WTC11 (cell line): ENCODE results near the gene MRAS. TPM values are rescaled to one million over a fixed set of nuclear protein-coding genes. Genes with fewer than 3 reads are reported as not detected.

Experiments
- ATAC-seq: fragments of 200-7000 bp; cut with Tn5 transposase; 2 replicates; pipeline ENCODE4 v1.10.0; 2021; ENCODE audit warnings: mild to moderate bottlenecking, moderate library complexity
- CTCF ChIA-PET: fragments of 300-600 bp; sonication (Branson Sonifier 250); formaldehyde crosslinking; loops from one replicate; lab custom pipeline; 2021; ENCODE audit warnings: antibody characterized with exemption; lab: Charles Lee
- POLR2A ChIA-PET: fragments of 350-600 bp; sonication (Branson Sonifier 250); formaldehyde crosslinking; loops from one replicate; lab custom pipeline; 2021; ENCODE audit warnings: antibody characterized with exemption; lab: Charles Lee
- DNase-seq: peaks from one replicate; pipeline ENCODE4 v3.0.0; 2021; ENCODE audit warnings: low spot score
- H3K27ac Mint-ChIP-seq: 2 replicates; pipeline ENCODE4 v1.8.0; 2021; ENCODE audit warnings: mixed read lengths
- H3K27me3 Mint-ChIP-seq: 2 replicates; pipeline ENCODE4 v1.8.0; 2021; ENCODE audit warnings: low read depth, mild to moderate bottlenecking, moderate library complexity, mixed read lengths
- H3K36me3 Mint-ChIP-seq: 2 replicates; pipeline ENCODE4 v1.8.0; 2021; ENCODE audit warnings: mixed read lengths
- H3K4me1 Mint-ChIP-seq: 2 replicates; pipeline ENCODE4 v1.8.0; 2022; ENCODE audit warnings: mixed read lengths
- H3K4me3 Mint-ChIP-seq: 2 replicates; pipeline ENCODE4 v1.8.0; 2021; ENCODE audit warnings: mild to moderate bottlenecking, moderate library complexity, mixed read lengths
- H3K9me3 Mint-ChIP-seq: 2 replicates; pipeline ENCODE4 v1.8.0; 2021; ENCODE audit warnings: mixed read lengths
- CDX4 ChIP-seq: fragments of 250-450 bp; sonication (Bioruptor Pico); IDR thresholded peaks from 2 replicates; pipeline ENCODE4 v1.9.0; 2021; ENCODE audit warnings: moderate library complexity, mild to moderate bottlenecking, inconsistent platforms, borderline replicate concordance
- CREB1 ChIP-seq: sonication (generic); formaldehyde crosslinking; IDR thresholded peaks from 2 replicates; pipeline ENCODE4 v1.8.0; 2023; ENCODE audit warnings: mild to moderate bottlenecking, missing genetic modification reagents
- EMX1 ChIP-seq: fragments of 250-450 bp; sonication (Bioruptor Pico); IDR thresholded peaks from 2 replicates; pipeline ENCODE4 v1.8.0; 2021; ENCODE audit warnings: mild to moderate bottlenecking
- FOXJ3 ChIP-seq: sonication (generic); formaldehyde crosslinking; IDR thresholded peaks from 2 replicates; pipeline ENCODE4 v1.9.0; 2021; ENCODE audit warnings: missing genetic modification reagents, mild to moderate bottlenecking, borderline replicate concordance
- FOXP1 ChIP-seq: sonication (generic); formaldehyde crosslinking; IDR thresholded peaks from 2 replicates; pipeline ENCODE4 v1.8.0; 2022; ENCODE audit warnings: missing genetic modification reagents, mild to moderate bottlenecking, moderate library complexity, borderline replicate concordance
- GRHL2 ChIP-seq: fragments of 250-450 bp; sonication (Bioruptor Pico); IDR thresholded peaks from 2 replicates; pipeline ENCODE4 v1.8.0; 2022; ENCODE audit warnings: mild to moderate bottlenecking, moderate library complexity; ENCODE audit not compliant: insufficient replicate concordance, severe bottlenecking
- IRF2 ChIP-seq: sonication (generic); formaldehyde crosslinking; IDR thresholded peaks from 2 replicates; pipeline ENCODE4 v1.8.0; 2022; ENCODE audit warnings: low read depth, missing genetic modification reagents, borderline replicate concordance
- KAT7 ChIP-seq: sonication (generic); formaldehyde crosslinking; IDR thresholded peaks from 2 replicates; pipeline ENCODE4 v1.8.1; 2023; ENCODE audit warnings: missing genetic modification reagents, mild to moderate bottlenecking, borderline replicate concordance
- MYBL2 ChIP-seq: sonication (generic); formaldehyde crosslinking; IDR thresholded peaks from 2 replicates; pipeline ENCODE4 v1.8.1; 2023; ENCODE audit warnings: mild to moderate bottlenecking, moderate library complexity, missing genetic modification reagents
- NR1H2 ChIP-seq: sonication (generic); formaldehyde crosslinking; IDR thresholded peaks from 2 replicates; pipeline ENCODE4 v1.9.0; 2021; ENCODE audit warnings: mild to moderate bottlenecking, moderate library complexity, missing genetic modification reagents
- RORB ChIP-seq: fragments of 250-450 bp; sonication (Bioruptor Pico); IDR thresholded peaks from 2 replicates; pipeline ENCODE4 v1.9.0; 2021; ENCODE audit warnings: mild to moderate bottlenecking
- SMAD3 ChIP-seq: sonication (generic); formaldehyde crosslinking; IDR thresholded peaks from 2 replicates; pipeline ENCODE4 v1.8.0; 2022; ENCODE audit warnings: missing genetic modification reagents, mild to moderate bottlenecking, borderline replicate concordance
- SMAD4 ChIP-seq: sonication (generic); formaldehyde crosslinking; IDR thresholded peaks from 2 replicates; pipeline ENCODE4 v1.8.0; 2022; ENCODE audit warnings: mild to moderate bottlenecking, missing genetic modification reagents
- SOX15 ChIP-seq: fragments of 250-450 bp; sonication (Bioruptor Pico); IDR thresholded peaks from 2 replicates; pipeline ENCODE4 v1.9.0; 2021; ENCODE audit warnings: mild to moderate bottlenecking
- SP1 ChIP-seq: sonication (generic); formaldehyde crosslinking; conservative IDR thresholded peaks from 2 replicates; pipeline ENCODE4 v1.8.1; 2022; ENCODE audit warnings: missing genetic modification reagents
- TP53 ChIP-seq: sonication (generic); formaldehyde crosslinking; IDR thresholded peaks from 2 replicates; pipeline ENCODE4 v1.8.1; 2023; ENCODE audit warnings: mild to moderate bottlenecking, missing genetic modification reagents
- ZNF121 ChIP-seq: sonication (generic); formaldehyde crosslinking; IDR thresholded peaks from 2 replicates; pipeline ENCODE4 v1.8.0; 2023; ENCODE audit warnings: missing genetic modification reagents
- ZNF138 ChIP-seq: sonication (generic); formaldehyde crosslinking; conservative IDR thresholded peaks from 2 replicates; pipeline ENCODE4 v1.8.1; 2022; ENCODE audit warnings: mild to moderate bottlenecking, moderate library complexity, missing genetic modification reagents
- ZNF317 ChIP-seq: sonication (generic); formaldehyde crosslinking; IDR thresholded peaks from 2 replicates; pipeline ENCODE4 v1.8.1; 2023; ENCODE audit warnings: low read depth, mild to moderate bottlenecking, moderate library complexity, missing genetic modification reagents, borderline replicate concordance
- total RNA-seq: library from RNA; stranded (reverse); gene quantifications from 3 replicates; pipeline ENCODE4 v1.2.3, GENCODE V29; 2021
- TF ChIP-seq, protein P1 (sequence below): sonication (generic); formaldehyde crosslinking; IDR thresholded peaks from 2 replicates; pipeline ENCODE4 v1.8.1; 2023; ENCODE audit warnings: mild to moderate bottlenecking, missing genetic modification reagents
- TF ChIP-seq, protein P2 (sequence below): sonication (generic); formaldehyde crosslinking; IDR thresholded peaks from 2 replicates; pipeline ENCODE4 v1.8.0; 2022; ENCODE audit warnings: mild to moderate bottlenecking, missing genetic modification reagents

Gene MRAS
- total RNA-seq, 1 experiment from 2014 or later = 14.8 TPM

GRCh38 chr3:138435840-138436239 lies 87.5 kb downstream of the MRAS start:
- peaks cover 9% of the 10 kb centered on the region for H3K4me1 Mint-ChIP-seq
- DNase-seq (no peak), ATAC-seq (no peak)
- TF ChIP-seq TP53 (CRISPR knock-in tag) = no peak
- TF ChIP-seq, protein P1, sequence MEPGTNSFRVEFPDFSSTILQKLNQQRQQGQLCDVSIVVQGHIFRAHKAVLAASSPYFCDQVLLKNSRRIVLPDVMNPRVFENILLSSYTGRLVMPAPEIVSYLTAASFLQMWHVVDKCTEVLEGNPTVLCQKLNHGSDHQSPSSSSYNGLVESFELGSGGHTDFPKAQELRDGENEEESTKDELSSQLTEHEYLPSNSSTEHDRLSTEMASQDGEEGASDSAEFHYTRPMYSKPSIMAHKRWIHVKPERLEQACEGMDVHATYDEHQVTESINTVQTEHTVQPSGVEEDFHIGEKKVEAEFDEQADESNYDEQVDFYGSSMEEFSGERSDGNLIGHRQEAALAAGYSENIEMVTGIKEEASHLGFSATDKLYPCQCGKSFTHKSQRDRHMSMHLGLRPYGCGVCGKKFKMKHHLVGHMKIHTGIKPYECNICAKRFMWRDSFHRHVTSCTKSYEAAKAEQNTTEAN (CRISPR knock-in tag) = no peak
- TF ChIP-seq ZNF138 (CRISPR knock-in tag) = no peak
- TF ChIP-seq IRF2 (CRISPR knock-in tag) = no peak
- TF ChIP-seq SMAD4 (CRISPR knock-in tag) = no peak
- TF ChIP-seq ZNF121 (CRISPR knock-in tag) = no peak
- no peak for TF ChIP-seq SOX15 (CRISPR knock-in tag)
- no peak for TF ChIP-seq KAT7 (CRISPR knock-in tag)
- no peak for TF ChIP-seq SMAD3 (CRISPR knock-in tag)
- TF ChIP-seq CDX4 = no peak
- no peak for TF ChIP-seq EMX1
- TF ChIP-seq ZNF317 (CRISPR knock-in tag) = no peak
- ChIA-PET POLR2A (no interaction called here), CTCF (interaction anchor here (1.5 to 2.6 kb wide), 3 partner anchors 18 to 88 kb away, joined by 5 to 37 read pairs (median 9); no protein-coding TSS in a partner anchor)
- H3K27me3 Mint-ChIP-seq = peaks cover 66% of the 10 kb centered on the region
- H3K36me3 Mint-ChIP-seq = peaks cover 2% of the 10 kb centered on the region; the same call in 1 of the 2 replicates
- H3K4me3 Mint-ChIP-seq = peak overlapping the region; percentile 71
- no peaks in the 10 kb centered on the region; the same call in 1 of the 2 replicates for H3K9me3 Mint-ChIP-seq
- H3K27ac Mint-ChIP-seq = no peak overlapping the region

DNA sequence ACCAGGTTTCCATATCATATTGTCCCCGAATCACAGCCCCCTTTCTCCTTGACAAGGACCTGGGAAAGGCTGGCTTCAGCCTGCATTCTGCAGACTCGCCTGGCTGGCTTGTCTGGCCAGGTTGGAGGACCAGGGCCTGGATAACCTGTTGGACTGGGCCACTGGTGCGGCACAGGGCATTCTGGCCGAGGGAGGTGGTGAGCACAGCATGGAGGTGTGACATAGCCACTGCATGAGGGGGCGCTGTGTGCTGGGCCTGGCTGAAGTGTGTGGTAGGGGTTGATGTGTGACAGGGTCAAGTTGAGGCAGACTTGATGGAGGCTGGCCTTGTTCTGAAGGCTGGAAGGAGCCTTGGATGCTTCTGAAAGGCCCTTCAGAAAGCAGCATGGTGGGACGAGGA lies 88.9 kb downstream of the MRAS start:
- ATAC-seq (no peak), DNase-seq (no peak)
- H3K27ac Mint-ChIP-seq = no peak overlapping the region
- peaks cover 55% of the 10 kb centered on the region for H3K27me3 Mint-ChIP-seq
- CTCF ChIA-PET = no interaction called here
- H3K4me3 Mint-ChIP-seq = no peak overlapping the region
- POLR2A ChIA-PET = no interaction called here
- no peak for TF ChIP-seq CREB1 (CRISPR knock-in tag)
- TF ChIP-seq RORB (CRISPR knock-in tag) = no peak
- TF ChIP-seq SP1 = no peak
- no peak for TF ChIP-seq NR1H2 (CRISPR knock-in tag)
- peaks cover 2% of the 10 kb centered on the region; the same call in 1 of the 2 replicates for H3K36me3 Mint-ChIP-seq
- H3K9me3 Mint-ChIP-seq = no peaks in the 10 kb centered on the region; the same call in 1 of the 2 replicates
- peaks cover 13% of the 10 kb centered on the region for H3K4me1 Mint-ChIP-seq

DNA sequence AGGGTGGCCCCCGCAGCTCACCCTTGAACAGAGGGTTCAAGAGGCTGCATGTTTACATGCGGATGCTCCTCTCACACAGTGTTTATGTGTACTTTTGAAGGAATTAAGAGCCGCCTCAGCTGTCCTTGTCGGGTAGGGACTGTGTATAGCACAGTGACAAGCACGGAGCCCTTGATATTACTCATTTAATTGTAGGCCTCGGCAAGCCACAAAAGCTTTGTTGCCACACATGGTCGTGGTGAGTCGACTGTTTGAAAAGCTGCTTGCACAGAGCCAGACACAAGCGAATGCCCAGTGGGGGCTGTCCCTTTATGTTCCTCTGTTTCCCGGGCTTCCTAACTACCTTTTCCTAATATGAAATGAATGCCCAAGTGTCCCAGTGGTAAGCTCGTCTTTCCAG lies 90.5 kb downstream of the MRAS start:
- DNase-seq = no peak
- no peak for ATAC-seq
- no peaks in the 10 kb centered on the region for H3K36me3 Mint-ChIP-seq
- H3K4me1 Mint-ChIP-seq = peaks cover 13% of the 10 kb centered on the region
- ChIA-PET POLR2A (interaction anchor here (0.6 kb wide), 1 partner anchor 1706 kb away, joined by 3 read pairs; no protein-coding TSS in a partner anchor), CTCF (interaction anchor here (0.8 to 3.3 kb wide), 4 partner anchors 21 to 497 kb away, joined by 3 to 17 read pairs (median 4); no protein-coding TSS in a partner anchor)
- no peak for TF ChIP-seq ZNF138 (CRISPR knock-in tag)
- no peak for TF ChIP-seq NR1H2 (CRISPR knock-in tag)
- no peak for TF ChIP-seq FOXP1 (CRISPR knock-in tag)
- TF ChIP-seq, protein P2, sequence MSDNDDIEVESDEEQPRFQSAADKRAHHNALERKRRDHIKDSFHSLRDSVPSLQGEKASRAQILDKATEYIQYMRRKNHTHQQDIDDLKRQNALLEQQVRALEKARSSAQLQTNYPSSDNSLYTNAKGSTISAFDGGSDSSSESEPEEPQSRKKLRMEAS = no peak
- TF ChIP-seq FOXJ3 = no peak
- no peak for TF ChIP-seq MYBL2 (CRISPR knock-in tag)
- no peak for TF ChIP-seq GRHL2 (CRISPR knock-in tag)
- no peak overlapping the region for H3K4me3 Mint-ChIP-seq
- H3K9me3 Mint-ChIP-seq = no peaks in the 10 kb centered on the region
- peaks cover 40% of the 10 kb centered on the region for H3K27me3 Mint-ChIP-seq
- no peak overlapping the region for H3K27ac Mint-ChIP-seq
